Ishikawa (cell line): ENCODE results near the gene CCDC141.

Experiments
- CEBPB ChIP-seq: IDR thresholded peaks from 2 replicates; pipeline ENCODE4 v1.6.1; 2012
- CREB1 ChIP-seq: IDR thresholded peaks from 2 replicates; pipeline ENCODE4 v1.6.1; 2012; ENCODE audit warnings: low read depth
- EGR1 ChIP-seq: IDR thresholded peaks from 2 replicates; pipeline ENCODE4 v1.6.1; 2012
- FOXM1 ChIP-seq: IDR thresholded peaks from 2 replicates; pipeline ENCODE4 v1.6.1; 2012; ENCODE audit warnings: low read depth, borderline replicate concordance
- NFIC ChIP-seq: IDR thresholded peaks from 2 replicates; pipeline ENCODE4 v1.6.1; 2012
- RAD21 ChIP-seq: IDR thresholded peaks from 2 replicates; pipeline ENCODE4 v1.6.1; 2012; ENCODE audit warnings: low read depth
- REST ChIP-seq: IDR thresholded peaks from 2 replicates; pipeline ENCODE4 v1.6.1; 2012; ENCODE audit warnings: low read depth, mild to moderate bottlenecking
- TAF1 ChIP-seq: IDR thresholded peaks from 2 replicates; pipeline ENCODE4 v1.6.1; 2012; ENCODE audit warnings: low read depth, mild to moderate bottlenecking
- TEAD4 ChIP-seq: IDR thresholded peaks from 2 replicates; pipeline ENCODE4 v1.6.1; 2012
- USF1 ChIP-seq: IDR thresholded peaks from 2 replicates; pipeline ENCODE4 v1.6.1; 2012
- YY1 ChIP-seq: IDR thresholded peaks from 2 replicates; pipeline ENCODE4 v1.6.1; 2012; ENCODE audit warnings: low read depth
- ZBTB7A ChIP-seq: IDR thresholded peaks from 2 replicates; pipeline ENCODE4 v1.6.1; 2012; ENCODE audit warnings: low read depth
- TF ChIP-seq, protein P1 (sequence below): IDR thresholded peaks from 2 replicates; pipeline ENCODE4 v1.6.1; 2012

Gene CCDC141

GRCh38 chr2:179072527-179072926 lies 22.6 kb upstream of the CCDC141 start:
- TF ChIP-seq CREB1, result no peak

- TF ChIP-seq CREB1, result no peak
- TF ChIP-seq RAD21, result no peak
- TF ChIP-seq TEAD4, result no peak
- TF ChIP-seq NFIC, result no peak
- TF ChIP-seq ZBTB7A, result no peak
- TF ChIP-seq REST, result no peak
- TF ChIP-seq, protein P1, sequence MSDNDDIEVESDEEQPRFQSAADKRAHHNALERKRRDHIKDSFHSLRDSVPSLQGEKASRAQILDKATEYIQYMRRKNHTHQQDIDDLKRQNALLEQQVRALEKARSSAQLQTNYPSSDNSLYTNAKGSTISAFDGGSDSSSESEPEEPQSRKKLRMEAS, result no peak
- TF ChIP-seq TAF1, result no peak
These were observed 21.9 kb upstream of the CCDC141 start for GRCh38 chr2:179071810-179072355.

DNA sequence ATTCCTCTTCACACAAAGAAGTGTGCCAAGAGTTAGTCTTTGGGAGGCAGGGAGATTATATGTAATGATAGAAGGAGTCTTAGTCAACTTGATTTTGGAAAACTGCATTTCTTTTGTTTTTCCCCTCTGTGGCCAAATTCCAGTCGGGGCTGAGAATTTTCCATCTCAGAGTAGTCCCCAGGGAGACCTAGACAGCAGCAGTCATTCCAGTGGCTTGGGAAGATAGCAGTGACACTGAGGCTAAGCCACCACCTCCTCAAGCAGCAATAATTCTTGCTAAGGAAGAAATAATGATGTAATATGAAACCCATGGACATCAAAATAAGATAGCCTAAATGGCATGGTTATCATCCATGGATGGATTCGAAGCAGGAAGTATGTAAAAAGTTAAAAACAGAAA lies 21.0 kb upstream of the CCDC141 start:
- TF ChIP-seq REST, result no peak

- TF ChIP-seq USF1, result no peak
These were observed 19.7 kb upstream of the CCDC141 start for GRCh38 chr2:179069685-179070084.

DNA sequence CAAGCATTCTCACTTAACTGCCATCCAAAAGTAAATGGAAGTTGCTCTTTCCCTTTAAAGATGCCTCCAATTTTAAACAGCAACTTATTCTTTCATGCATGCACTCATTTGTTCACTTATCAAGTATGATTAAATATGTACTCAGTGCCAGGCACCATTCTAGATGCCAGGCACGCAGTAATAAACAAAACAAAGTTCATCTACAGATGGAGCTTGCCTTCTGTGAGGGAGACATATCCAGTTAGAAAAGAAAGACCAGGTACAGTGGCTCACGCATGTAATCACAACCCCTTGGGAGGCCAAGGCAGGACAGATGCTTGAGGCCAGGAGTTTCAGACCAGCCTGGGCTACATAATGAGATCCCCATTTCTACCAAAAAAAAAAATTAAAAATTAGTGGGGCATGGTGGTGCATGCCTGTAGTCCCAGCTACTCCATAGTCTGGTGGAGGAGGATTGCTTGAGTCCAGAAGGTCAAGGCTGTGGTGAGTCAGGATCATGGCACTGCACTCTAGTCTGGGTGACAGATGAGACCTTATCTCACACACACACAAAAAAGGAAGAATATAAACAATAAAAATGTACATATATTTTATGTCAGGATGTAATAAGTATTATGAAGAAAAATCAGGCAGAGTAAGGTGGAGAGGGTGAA lies 19.2 kb upstream of the CCDC141 start:
- TF ChIP-seq NFIC (no peak), FOXM1 (no peak), YY1 (no peak), RAD21 (no peak), EGR1 (no peak)
- TF ChIP-seq, protein P1, result no peak

DNA sequence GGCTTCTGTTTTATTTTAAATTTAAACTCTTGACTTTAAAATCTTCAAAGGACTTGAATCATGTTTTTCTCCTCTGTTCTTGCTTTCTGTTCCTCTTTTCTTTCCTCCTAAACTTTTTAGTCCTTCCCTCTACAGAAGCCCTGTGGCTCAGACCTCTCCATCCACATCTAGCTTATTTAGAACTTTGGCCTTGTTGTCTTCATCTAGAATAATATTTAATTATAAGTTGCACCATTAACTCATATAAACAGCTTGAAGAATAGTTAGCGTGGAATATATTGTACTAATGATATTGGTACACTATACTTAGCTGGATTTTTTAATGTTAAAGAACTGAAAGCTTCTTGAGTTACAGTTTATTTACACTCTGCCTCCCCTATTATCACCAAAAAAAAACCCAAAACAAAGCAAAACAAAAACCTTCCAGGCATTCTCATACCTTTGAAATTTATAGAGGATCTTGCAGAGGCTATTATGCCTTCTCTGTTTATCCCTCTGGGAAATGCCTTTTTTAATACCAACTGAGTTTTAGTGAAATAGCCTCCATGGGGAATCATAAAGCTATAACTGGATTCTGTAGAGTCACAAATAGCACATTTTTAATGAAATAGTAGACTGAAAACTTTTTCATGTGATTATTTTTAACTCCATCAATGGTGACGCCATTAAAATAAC lies 9.2 kb upstream of the CCDC141 start:
- TF ChIP-seq REST, result no peak
- TF ChIP-seq CEBPB, result no peak
- TF ChIP-seq YY1, result no peak

- TF ChIP-seq FOXM1 (no peak), REST (no peak), CREB1 (no peak), NFIC (no peak), YY1 (no peak), RAD21 (no peak), ZBTB7A (no peak)
These were observed 7.8 kb upstream of the CCDC141 start for GRCh38 chr2:179057737-179058136.
